ENCODE measurements around the gene MRPL18. TPM values are rescaled to one million over a fixed set of nuclear protein-coding genes. Genes with fewer than 3 reads are reported as not detected.
"Not testable (repeated sequence)": the region's sequence is repeated elsewhere in the genome, so short reads cannot be mapped to it uniquely, and the experiment has no call there.

Gene MRPL18
- polyA plus RNA-seq, 3 donors, result 29.7 to 72.1 (median 51.7) TPM

DNA sequence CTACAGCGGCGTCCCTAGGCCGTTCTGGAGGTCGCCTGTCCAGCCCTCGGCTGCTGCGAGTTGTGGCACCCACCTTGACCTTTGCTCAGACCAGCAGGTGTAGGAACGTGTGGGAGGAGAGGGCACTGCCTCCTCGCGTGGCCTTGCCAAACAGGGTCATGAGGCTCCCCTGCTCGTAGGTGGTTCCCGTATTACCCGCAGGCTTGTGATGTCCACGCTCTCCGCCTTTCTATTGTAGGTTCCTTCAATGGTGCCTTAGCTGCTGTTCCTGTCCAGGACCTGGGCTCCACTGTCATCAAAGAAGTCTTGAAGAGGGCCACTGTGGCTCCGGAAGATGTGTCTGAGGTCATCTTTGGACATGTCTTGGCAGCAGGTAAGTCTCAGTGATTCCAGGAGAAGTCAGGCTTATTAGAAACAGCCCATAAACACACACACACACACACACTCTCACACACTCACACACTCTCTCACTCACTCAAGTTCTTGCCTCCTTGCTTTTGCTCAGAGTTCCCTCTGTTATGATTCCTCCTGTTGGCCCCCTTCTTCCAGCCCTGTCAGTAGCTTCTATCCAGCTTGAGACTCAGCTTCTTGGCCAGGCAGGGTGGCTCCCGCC, 27.5 kb upstream of the MRPL18 start:
- no peak overlapping the region for H3K27ac ChIP-seq (ENCODE audit: low read depth, low read length)
- WGBS, 3 donors, result 10 to 17% (median 11%) methylated on average over 16 of the region's 16 CpGs

DNA sequence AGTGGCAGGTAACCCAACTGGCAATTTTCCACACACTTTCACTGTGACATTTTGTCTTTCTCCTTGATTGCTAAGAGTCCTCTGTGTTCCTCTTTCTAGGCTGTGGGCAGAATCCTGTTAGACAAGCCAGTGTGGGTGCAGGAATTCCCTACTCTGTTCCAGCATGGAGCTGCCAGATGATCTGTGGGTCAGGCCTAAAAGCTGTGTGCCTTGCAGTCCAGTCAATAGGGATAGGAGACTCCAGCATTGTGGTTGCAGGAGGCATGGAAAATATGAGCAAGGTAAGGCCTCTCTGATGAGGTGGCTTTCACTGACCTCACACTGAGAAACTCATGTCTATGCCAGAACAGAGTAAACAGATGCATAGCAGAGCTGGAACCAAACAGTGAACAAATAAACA, 23.4 kb upstream of the MRPL18 start:
- H3K27ac ChIP-seq (ENCODE audit: low read depth, low read length), result no peak overlapping the region

DNA sequence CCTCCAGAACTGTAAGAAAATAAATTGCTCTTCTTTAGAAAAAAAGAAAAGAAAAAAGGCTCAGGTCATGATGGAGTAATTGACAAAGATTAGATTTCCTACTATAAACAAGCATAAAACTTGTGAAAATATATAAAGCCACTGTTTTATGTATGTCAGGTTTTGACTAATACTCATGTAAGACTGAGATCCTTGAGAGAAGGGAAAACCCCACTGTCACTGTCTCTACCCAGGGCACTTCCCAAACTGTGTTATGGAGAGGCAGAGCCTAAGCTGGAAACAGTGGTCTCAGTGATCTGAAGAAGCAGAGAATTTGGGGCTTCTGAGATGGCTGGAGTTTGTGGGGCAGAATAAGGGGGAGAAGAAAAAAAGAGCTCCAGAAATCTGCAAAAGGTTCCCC, 20.8 kb upstream of the MRPL18 start:
- no peak overlapping the region for H3K27ac ChIP-seq (ENCODE audit: low read depth, low read length)

DNA sequence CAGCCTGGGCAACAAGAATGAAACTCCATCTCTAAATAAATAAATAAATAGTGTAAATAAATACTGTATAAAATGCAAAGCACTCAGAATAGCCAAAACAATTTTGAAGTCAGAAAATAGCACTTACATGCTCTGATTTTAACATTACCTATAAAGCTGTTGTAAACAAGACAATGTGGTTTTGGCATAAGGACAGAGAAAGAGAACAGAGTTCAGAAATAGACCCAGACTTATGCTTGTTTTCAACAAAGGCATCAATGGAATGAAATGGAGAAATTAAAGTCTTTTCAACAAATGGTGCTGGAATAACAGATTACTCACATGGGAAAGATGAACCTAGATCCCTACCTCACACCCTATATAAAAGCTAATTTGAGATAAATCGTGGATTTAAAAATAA, 18.1 kb upstream of the MRPL18 start:
- WGBS, 3 donors, result 0 to 38% (median 0%) methylated on average over 1 of the region's 1 CpG
- no peak overlapping the region for H3K27ac ChIP-seq (ENCODE audit: low read depth, low read length)

DNA sequence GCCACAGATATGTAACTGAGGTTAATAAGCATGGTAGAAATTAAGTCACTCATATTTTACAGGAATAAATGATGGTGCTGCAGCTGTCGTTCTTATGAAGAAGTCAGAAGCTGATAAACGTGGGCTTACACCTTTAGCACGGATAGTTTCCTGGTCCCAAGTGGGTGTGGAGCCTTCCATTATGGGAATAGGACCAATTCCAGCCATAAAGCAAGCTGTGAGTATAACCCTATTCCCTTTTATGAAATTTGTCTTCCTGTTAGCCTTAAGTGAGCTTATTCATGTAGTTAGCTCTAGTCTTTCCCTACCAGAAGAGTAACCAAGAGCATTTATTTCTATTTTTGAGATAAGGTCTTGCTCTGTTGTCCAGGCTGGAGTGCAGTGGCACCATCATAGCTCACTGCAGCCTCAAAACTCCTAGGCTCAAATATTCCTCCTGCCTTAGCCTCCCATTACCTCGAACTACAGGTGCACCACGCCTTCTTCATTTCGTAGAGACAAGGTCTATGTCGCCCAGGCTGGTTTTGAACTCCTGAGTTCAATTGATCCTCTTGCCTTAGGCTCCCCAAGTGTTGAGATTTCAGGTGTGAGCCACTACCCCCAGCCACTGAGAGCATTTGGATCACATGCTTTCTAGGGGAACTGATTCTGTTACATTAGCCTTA, 12.9 kb upstream of the MRPL18 start:
- 74 to 83% (median 76%) methylated on average over 7 of the region's 7 CpGs for WGBS, 3 donors
- no peak overlapping the region for H3K27ac ChIP-seq (ENCODE audit: low read depth, low read length)

DNA sequence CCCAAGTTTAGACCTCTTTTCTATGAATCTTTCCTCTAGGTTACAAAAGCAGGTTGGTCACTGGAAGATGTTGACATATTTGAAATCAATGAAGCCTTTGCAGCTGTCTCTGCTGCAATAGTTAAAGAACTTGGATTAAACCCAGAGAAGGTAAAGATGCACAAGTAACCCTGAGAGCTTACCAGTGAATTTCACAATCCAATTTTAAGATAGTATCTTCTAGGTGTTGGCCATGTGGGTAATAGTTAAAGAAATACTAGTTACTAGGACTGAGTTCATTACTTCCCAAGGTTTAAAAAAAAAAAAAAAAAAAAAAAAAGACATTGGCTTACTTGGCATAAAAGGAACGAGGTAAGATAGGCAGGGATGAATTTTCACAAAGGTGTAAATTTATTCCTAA, 12.1 kb upstream of the MRPL18 start:
- H3K27ac ChIP-seq (ENCODE audit: low read depth, low read length), result no peak overlapping the region
- WGBS, 3 donors, result 57 to 71% (median 70%) methylated on average over 1 of the region's 1 CpG

DNA sequence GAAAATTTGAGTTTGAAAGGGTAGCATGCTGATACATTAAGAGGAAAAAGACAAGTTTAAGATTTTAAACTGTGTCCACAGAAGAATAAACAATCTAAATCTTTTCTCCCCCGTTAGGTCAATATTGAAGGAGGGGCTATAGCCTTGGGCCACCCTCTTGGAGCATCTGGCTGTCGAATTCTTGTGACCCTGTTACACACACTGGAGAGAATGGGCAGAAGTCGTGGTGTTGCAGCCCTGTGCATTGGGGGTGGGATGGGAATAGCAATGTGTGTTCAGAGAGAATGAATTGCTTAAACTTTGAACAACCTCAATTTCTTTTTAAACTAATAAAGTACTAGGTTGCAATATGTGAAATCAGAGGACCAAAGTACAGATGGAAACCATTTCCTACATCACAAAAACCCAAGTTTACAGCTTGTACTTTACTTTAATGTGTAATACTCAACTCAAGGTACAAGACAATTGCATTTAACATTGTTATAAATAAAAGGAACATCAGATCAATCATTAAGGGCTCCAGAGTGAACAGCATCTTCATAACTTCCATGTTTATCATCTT, 11.6 kb upstream of the MRPL18 start:
- whole genome bisulfite sequencing, 3 donors, result 41 to 88% (median 73%) methylated on average over 3 of the region's 3 CpGs
- no peak overlapping the region for H3K27ac ChIP-seq (ENCODE audit: low read depth, low read length)

DNA sequence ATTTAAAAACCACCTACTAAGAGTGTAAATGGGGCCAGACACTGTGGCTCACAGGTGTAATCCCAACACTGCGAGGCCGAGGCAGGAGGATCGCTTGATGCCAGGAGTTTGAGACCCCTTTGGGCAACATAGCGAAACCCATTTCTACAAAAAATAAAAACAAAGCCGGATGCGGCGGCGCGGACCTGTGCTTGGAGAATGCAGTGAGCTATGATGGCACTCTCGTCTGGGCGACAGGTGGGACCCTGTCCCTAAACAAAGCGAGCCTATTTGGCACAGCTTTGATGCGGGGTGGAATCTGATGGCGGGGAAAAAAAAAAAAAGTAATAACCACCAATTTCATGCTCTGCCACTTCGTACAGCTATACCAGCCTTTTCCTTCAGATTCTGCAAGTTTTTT, 2.0 kb upstream of the MRPL18 start:
- WGBS, 3 donors, result 24 to 42% (median 33%) methylated on average over 15 of the region's 15 CpGs
- no peak overlapping the region for H3K27ac ChIP-seq (ENCODE audit: low read depth, low read length)

DNA sequence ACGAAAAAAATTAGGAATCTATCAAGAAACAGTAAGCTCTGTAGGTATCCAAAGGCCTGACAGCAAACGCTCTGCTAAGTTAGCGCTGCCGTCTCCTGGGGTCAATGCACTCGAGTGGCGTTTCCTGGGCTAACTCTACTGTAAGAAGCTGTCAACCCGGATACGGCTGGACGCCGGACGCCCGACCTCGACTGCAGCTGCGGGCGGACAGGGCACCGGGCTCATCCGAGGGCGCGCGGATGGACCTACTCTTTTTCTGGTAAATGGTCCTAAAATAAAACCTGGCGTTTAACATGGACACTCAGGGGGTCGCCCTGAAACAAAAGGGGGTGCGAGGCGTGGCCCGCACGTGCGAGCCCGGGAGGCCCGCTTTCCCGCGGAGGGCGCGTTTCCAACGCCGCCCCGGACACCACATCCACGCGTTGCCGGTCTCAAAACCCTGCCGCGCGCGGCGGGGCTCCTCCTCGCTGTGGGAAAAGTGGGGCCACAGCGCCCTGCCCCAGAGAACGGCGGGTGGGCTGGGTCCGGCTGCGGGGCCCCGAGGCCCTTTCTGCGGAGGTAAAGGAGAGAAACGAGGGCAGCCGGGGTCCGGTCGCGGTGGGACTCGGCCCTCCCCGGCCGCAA, 1.4 kb upstream of the MRPL18 start:
- peak overlapping the region; percentile 23 for H3K27ac ChIP-seq (ENCODE audit: low read depth, low read length)
- 0% methylated on average over 47 to 60 of the region's 60 CpGs for whole genome bisulfite sequencing, 3 donors

DNA sequence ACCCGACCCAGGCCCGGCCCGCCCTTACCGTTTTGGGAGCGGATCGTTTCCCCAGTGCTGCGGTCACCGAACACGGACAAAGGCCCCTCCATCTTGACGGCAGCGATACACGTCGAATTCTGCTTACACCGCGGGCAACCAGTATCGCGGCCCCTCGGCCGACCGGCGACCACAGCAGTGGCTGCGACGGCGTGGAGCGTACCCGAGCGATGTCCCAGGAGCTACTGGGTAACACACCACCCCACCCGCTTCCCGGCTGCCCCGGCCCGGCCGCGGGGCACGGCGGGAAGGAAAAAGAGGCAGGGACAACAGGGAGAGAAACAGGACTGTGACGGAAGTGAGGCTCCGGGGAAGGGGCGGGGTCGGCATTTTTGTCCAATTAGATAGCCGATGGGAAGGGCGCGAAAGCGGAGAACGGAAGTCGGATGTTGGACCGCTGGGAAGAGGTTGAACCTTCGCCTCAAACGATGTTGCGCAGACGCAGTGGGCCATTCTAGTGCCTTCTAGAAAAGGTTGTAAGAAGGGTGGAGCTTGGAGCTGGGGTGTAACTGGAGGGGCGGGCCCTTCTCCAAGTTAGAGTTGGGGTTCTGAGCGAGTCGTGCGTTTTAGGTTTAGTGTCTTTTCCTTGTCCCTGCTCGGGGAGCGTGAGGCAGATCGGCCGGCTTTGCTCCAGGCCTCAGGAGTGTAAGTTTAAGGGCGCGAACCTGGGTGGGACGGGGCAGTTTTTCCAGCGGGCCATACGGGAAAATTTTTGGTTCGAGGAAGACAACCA, 704 bp upstream of the MRPL18 start, which contains the start of gene TCP1:
TCP1 (minus strand) TSS at position 226 of the 772 bp plus-strand sequence; CDS start at position 92, 134 bp downstream.
- peak within 1 kb of the TSS; percentile 53 for H3K27ac ChIP-seq (ENCODE audit: low read depth, low read length)
- WGBS, 3 donors, result 0 to 1% (median 0%) methylated on average over 63 to 64 of the region's 64 CpGs

DNA sequence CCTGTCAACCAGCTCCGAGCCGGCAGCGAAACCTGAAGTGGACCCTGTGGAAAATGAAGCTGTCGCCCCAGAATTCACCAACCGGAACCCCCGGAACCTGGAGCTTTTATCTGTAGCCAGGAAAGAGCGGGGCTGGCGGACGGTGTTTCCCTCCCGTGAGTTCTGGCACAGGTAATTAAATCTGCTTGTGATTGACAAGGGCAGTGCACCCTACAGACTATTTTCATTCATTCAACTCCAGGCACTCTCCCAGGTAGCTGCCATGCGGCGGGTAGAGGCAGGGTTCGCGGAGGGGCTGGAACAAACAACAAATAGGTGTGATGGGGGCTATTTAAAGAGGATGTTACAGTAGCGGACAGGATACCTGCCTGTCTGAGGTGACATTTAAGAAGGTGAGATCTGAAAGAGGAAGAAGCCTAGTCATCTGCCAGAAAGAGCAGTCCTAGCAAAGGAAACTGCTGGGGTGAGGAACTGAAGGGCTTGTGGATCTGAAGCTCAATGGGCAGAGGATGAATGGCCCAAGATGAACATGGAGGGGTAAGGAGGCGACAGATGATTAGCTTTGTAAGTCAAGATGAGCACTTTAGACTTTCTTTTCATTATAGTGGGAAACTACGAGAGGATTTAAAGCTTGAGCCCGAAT, 810 bp downstream of the MRPL18 start:
- H3K27ac ChIP-seq (ENCODE audit: low read depth, low read length), result no peak overlapping the region
- 15 to 20% (median 18%) methylated on average over 18 of the region's 18 CpGs for WGBS, 3 donors

DNA sequence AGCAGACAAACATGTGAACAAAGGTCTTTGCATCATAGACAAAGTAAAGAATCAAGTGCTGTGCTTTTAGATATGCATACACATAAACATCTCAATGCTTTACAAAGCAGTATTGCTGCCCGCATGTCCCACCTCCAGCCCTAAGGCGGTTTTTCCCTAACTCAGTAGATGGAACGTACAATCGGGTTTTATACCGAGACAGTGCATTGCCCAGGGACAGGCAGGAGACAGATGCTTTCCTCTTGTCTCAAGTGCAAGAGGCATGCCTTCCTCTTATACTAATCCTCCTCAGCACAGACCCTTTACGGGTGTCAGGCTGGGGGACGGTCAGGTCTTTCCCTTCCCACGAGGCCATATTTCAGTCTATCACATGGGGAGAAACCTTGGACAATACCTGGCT, 4.7 kb downstream of the MRPL18 start:
- WGBS, 3 donors, result 75 to 81% (median 79%) methylated on average over 8 of the region's 8 CpGs
- H3K27ac ChIP-seq (ENCODE audit: low read depth, low read length), result not testable (repeated sequence)

DNA sequence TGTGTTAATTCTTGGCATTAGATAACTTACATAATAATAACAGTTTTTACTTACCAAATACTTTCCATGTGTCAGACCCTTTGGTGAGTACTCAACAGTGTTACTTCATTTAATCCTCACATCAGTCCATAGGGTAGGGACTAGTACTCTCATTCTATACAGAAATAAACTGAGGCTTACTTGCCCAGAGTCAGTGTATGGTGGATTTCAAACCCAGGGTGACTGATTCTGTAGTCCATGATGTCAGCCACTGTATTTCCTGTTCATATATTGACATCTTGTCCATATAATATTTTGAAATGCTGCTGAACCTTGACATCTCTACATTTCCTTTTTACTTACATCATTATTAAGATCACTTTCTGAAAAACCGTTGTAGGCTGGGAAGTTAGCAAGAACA, 7.3 kb downstream of the MRPL18 start:
- no peak overlapping the region for H3K27ac ChIP-seq (ENCODE audit: low read depth, low read length)
- WGBS, 3 donors, result 24 to 40% (median 36%) methylated on average over 1 of the region's 1 CpG

DNA sequence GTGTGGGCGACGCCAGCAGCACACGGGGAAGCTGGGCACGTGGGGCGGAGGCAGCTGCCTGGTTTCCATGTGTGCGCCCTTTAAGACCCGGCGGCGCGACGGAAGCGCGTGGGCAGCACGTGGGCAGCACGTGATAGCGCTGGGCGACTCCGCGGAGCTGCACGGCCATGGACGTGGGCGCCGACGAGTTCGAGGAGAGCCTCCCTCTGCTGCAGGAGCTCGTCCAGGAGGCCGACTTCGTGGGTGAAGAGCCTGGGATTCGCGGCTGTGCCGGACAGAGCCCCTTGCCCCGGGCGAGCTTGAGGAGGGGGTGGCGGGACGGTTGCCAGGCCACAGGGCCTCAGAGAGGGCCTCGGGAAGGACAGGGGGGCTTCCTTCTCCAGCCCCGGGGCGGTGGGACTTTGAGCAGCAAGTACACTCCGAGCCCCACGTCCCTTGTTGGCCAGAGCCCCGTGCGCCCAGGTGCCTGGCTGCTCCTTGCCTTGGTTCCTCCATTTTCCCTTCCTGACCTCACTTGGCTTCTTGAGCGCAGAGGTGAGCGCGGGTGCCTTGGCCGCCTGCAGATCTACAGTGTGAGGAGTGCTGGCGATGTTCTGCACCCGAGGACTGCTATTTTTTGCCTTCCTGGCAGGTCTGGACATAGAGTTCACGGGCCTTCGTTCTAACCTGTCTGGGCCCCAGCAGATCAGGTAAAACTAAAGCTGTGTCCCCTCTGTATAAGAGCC, 10.0 kb downstream of the MRPL18 start, which contains the start of gene PNLDC1:
PNLDC1 (plus strand) TSS at position 136 of the 725 bp plus-strand sequence; CDS start at position 168, 32 bp downstream.
- WGBS, 3 donors, result 88 to 92% (median 88%) methylated on average over 48 to 50 of the region's 50 CpGs
- H3K27ac ChIP-seq (ENCODE audit: low read depth, low read length), result no peak within 1 kb of the TSS

DNA sequence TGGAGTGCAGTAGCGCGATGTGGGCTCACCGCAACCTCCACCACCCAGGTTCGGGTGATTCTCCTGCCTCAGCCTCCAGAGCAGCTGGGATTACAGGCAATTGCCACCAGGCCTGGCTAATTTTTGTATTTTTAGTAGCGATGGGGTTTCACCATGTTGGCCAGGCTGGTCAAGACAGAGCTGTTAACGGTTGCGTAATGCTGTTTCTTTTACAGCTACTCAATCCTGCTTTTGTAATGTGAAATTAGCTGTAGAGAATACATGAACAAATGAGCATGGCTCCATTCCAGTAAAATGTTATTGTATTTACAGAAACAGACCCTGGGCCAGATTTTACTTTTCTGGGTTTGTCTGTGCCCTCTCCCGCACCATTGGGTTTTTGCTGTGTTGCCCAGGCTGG, 11.7 kb downstream of the MRPL18 start:
- WGBS, 3 donors, result 74 to 92% (median 74%) methylated on average over 8 of the region's 8 CpGs
- no peak overlapping the region for H3K27ac ChIP-seq (ENCODE audit: low read depth, low read length)

DNA sequence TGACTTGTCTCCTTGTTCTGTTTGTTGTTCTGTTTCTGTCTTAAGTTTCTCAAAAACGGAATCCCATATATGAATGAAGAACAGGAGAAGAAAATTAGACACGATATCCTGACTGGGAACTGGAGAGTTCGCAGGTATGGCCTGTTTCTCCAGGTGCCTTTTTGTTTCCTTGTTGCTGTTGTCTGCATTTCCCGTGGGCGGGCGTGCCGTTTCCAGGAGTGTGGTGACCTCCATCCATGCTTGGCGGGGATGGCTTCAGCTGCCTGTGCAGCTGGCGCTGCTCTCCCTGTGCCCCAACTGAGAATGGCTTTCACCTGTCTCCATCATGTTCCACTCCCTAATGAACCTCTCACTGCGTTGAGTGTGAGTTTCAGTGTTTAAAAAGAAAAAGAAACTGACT, 14.2 kb downstream of the MRPL18 start:
- H3K27ac ChIP-seq (ENCODE audit: low read depth, low read length), result no peak overlapping the region
- 89 to 92% (median 90%) methylated on average over 10 of the region's 10 CpGs for WGBS, 3 donors

DNA sequence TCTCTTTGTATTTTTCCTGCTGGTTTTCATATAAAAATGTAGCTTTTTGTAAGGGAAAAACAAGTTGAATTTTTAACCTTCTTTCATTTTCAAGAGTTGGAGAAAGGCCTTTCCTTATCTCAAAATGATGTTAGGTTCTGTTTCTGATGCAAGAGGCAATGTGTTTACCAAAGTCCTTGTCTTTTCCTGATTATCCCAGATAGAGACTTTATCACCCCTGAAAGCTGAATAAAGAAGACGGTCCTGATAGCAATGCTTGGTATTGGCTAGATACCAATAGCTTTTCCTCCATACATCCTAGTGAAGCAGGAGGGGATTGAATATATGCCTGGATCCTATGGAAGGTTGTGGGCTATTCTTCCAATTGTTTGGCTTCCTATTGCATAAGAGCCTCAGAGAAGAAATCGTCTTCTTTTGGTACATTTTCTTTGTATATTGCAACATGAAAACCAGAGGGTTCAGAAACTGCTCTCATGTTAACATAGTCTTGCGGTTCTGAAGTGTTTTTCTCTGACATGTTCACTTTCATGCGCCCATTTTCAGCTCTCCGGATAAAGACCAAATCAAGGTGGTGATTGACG, 15.3 kb downstream of the MRPL18 start:
- no peak overlapping the region for H3K27ac ChIP-seq (ENCODE audit: low read depth, low read length)
- WGBS, 3 donors, result 68 to 90% (median 77%) methylated on average over 6 of the region's 6 CpGs

All from adipose tissue (tissue), 3 donors.